NCI-H460 (cell line): ENCODE data around the gene GRHL3. TPM values are rescaled to one million over a fixed set of nuclear protein-coding genes. Genes with fewer than 3 reads are reported as not detected.
A peak's percentile ranks its signal among the peaks of the same experiment; 100 is the strongest.
"Not testable (repeated sequence)": the region's sequence is repeated elsewhere in the genome, so short reads cannot be mapped to it uniquely, and the experiment has no call there.

Source experiments
- DNase-seq: peaks from one replicate; pipeline ENCODE4 v3.0.0-alpha.2; 2016; ENCODE audit warnings: low read depth; ENCODE audit errors: extremely low read depth
- polyA plus RNA-seq: library from polyadenylated mRNA; depleted of rRNA; stranded (reverse); fragments of >200 nt; gene quantifications from 2 replicates; pipeline ENCODE4 v1.2.3, GENCODE V29; 2014; cell fraction: nucleus; rRNA removed
- total RNA-seq: library from RNA; depleted of rRNA; stranded (reverse); fragments of >200 nt; shearing (Covaris generic); gene quantifications from 2 replicates; pipeline ENCODE4 v1.2.3, GENCODE V29; 2014; rRNA removed

The GRHL3 gene
- total RNA-seq: 3.1 and 3.3 TPM in 2 replicates
- 2.8 and 3.3 TPM in 2 replicates for polyA plus RNA-seq

DNA sequence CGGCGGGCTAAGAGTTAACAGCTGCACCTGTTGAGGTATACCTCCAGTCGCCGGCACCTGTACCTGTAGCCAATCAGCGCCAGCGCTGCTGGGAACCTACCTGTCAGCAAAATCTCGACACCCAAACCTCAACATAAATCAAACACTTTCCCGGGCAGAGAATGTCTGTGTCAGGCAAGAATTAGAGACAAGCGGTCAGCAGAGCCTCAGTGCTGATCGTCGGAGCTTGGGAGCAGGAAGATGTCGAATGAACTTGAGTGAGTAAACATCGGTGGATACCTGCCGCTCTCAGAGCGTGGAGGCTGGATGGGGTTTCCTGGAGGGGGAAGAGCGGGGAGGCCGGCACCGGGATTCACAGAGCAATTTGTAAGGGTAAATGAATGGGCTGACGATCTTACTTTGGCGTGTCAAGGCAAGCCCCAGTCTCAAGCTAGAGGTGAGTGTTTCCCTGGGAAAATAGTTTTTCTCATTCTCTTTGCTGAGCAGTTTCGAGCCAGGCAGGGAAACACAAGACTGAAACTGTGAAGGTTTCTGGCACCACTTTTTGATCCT is at the start of gene GRHL3:
Gene GRHL3, plus strand, starts transcription at position 46 of the 552 bp plus-strand sequence. Its CDS starts 195 bp downstream, at position 241.
- DNase-seq: no peak

DNA sequence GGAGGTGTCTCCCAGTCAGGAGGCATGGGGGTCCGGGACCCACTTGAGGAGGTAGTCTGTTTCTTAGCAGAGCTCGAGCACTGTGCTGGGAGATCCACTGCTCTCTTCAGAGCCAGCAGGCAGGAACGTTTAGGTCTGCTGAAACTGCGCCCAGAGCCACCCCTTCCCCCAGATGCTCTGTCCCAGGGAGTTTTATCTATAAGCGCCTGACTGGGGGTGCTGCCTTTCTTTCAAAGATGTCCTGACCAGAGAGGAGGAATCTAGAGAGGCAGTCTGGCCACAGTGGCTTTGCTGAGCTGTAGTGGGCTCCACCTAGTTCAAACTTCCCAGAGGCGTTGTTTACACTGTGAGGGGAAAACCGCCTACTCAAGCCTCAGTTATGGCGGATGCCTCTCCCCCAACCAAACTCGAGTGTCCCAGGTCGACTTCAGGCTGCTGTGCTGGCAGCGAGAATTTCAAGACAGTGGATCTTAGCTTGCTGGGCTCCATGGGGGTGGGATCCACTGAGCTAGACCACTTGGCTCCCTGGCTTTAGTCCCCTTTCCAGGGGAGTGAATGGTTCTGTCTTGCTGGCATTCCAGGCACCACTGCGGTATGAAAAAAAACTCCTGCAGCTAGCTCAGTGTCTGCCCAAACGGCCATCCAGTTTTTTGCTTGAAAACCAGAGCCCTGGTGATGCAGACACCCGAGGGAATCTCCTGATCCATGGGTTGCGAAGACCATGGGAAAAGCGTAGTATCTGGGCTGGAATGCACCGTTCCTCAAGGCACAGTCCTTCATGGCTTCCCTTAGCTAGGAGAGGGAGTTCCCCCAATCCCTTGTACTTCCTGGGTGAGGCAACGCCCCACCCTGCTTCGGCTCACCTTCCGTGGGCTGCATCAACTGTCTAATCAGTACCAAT is 44.7 kb upstream of the GRHL3 start:
- DNase-seq: not testable (repeated sequence)

DNA sequence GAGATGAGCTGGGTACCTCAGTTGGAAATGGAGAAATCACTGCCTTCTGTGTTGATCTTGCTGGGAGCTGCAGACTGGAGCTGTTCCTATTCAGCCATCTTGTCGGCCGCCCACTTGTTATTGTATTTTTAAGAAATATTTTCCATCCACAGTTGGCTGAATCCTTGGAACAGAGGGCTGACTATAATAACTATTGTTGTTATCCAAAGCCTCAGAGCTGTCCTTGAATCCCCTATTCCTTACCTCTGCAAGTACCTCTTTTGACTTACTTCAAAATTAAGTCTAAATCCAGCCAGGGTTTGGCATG is 44.1 kb upstream of the GRHL3 start:
- DNase-seq: no peak

DNA sequence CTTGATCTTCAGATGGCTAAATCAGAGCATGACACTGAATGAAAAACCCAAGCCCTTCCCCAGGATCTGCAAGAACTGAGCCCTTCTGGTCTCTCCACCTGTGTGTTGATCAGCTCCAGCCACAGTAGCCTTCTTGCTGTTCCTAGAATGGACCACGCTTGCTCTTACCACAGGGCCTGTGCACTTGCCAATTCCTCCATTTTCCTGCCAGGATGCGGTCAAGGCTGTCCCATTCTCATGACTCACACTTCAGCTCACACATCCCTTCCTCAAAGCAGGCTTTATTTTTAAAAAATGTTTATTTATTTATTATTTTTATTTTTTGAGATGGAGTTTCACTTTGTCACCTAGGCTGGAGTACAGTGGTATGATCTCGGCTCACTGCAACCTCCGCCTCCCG is 43.6 kb upstream of the GRHL3 start:
- DNase-seq: no peak

DNA sequence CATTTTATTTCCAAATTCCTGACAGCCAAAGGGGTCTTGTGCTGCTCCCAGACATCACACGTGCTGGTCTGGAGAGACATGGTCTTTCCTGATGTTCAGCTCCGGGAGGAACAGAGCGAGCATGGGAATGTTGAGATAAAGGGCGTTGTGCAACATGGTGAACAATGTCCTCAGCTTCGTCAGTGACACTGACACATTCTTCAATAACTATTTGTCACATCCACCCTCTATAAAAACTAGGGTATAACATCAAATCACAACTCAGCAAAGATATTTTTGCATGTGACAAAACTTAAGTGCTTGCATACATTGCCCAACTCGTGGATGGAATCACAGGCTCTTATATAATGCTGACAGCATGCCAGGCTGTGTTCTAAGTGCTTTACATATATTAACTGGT is 42.4 kb upstream of the GRHL3 start:
- DNase-seq: peak; percentile 94

DNA sequence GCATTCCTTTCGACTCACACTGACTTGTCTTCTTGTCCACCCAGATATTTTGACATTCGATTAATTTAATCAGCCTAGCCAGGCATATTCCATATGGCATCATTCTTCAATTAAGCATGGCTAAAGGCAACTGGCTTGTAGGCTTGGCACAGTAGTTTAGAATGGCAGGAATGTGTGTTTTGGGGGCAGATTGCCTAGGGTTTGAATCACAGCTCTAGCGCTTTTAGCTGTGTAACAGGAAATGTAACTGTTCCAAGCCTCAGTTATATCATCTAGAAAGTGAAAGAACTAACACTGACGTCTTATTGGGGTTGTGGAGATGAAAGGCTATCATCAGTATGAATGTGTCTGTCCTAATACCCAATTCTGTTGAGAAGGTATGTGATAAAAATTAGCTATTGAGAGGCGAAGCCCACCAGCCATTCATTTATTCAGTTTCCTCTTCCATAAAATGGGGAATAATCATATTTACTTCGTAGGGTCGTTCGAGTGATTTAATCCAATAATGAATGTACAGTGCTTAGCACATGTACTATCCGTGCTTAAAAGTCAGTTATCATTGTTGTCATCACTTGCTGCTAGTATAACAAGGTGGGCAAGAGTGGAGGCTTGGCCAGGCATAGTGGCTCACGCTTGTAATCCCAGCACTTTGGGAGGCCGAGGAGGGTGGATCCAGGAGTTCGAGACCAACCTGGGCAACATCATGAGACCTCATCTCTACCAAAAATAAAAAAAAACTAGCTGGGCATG is 41.6 kb upstream of the GRHL3 start:
- DNase-seq: peak; percentile 93

DNA sequence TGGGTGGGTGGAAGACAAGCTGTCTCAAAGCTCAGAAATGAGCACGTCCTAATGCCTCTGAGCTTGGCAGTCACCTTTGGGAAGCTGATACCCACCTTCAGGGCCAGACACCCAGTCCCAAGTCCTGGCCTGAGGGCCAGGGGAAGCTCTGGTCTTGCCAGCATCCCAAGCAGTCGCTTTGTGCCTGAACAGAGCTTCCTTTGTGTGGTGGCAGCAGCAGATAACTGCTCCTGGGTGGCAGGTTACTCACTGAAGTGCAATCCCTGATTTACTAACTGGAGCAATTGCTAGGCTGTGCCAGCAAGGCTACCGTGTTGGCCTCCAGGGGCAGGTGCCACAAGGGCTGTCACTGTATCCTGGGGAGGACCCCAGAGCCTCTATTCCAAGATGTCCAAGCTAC is 40.4 kb upstream of the GRHL3 start:
- DNase-seq: peak; percentile 49

DNA sequence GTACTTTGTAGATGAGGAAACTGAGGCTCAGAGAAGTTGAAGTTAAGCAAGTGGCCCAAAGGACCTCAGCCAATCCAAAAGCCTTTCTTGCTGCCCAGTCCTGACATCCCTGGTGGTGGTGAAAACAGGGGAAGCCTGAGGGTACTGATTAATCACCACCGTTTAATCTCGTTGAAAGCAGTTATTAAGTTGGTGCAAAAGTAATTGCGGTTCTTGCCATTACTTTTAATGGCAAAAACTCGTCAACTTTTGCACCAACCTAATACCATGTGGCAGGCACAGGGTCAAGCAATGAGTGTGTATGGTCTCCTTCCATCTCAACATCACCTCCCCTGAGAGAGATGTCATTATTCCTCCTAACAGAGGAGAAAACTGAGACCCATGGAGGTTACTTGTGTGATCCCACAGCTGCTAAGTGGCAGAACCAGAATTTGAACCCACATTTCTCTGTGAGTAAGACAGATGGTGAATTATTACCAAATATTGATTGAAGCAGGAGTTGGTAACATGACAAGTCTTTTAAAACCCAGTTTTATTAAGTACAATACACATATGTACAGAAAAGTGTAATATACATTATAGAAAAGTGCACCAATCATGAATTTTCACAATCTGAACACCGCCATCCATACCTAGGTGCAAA is 39.4 kb upstream of the GRHL3 start:
- DNase-seq: no peak

DNA sequence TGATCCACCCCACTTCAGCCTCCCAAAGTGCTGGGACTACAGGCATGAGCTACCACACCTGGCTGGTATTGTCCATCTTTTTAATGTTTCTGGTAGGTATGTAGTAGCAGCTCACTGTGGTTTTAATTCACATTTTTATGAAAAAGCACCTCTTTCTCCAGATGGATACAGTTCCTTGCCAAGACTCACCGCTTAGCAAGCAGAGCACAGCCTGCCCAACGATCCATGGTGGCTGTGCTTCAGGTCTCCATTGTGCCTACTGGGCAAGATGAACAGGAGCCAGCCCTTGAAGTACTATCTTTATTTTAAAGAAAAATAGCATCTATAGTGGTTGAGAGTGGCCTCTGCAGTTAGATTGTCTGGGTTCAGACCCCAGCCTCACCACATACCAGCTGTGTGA is 37.6 kb upstream of the GRHL3 start:
- no peak for DNase-seq

DNA sequence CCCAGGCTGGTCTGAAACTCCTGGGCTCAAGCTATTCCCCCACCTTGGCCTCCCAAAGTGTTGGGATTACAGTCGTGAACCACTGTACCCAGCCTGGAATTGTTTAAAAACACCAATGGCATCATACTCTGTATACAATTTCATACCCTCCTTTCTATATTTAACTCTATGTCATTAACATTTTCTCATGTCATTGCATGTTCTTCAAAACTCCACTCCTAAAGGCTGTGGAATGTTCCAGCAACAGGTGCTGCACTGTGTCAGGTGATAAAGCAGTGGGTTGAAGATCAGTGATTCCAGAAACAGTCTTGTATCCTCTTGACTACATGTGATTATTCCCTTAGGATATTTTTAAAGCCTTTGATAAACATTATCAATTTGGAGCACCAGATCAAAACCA is 36.7 kb upstream of the GRHL3 start:
- no peak for DNase-seq

DNA sequence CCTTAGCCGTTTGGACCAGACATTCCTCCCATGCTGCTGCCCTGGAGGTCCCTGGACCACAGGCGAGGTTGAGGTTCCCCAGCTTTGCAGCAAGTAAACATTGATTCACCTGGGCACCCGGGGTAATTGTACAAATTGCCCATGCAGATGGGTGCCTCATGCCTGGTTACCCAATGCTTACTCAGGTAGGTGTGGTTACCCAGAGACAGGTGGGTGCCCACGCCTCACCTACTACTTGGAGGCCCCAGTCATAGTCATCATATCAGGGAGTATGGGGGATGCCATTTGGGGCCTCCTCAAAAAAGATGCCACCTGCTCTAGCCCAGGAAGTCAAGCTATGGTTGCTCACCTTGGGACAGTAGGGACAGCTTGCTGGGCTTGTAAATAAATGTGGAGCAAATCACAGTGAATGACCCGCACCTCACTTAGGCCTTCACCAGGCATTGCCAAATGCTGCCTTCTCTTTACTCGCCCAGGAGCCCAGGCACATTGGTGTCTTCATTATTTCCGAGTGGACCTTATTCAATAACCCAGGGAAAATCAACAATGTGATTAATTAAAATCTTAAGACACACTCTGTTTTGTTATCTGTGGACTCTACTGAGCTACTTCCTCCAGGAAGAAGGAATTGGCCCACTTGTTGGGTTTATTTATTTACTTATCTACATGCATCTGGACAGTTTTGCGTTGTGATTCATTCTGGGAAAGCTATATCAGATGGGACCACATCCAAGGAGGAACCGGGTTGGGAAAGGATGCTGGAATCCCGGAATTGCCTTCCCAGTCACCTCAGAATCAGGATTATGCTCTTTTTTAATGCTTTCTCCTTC is 35.6 kb upstream of the GRHL3 start:
- peak; percentile 89 for DNase-seq

DNA sequence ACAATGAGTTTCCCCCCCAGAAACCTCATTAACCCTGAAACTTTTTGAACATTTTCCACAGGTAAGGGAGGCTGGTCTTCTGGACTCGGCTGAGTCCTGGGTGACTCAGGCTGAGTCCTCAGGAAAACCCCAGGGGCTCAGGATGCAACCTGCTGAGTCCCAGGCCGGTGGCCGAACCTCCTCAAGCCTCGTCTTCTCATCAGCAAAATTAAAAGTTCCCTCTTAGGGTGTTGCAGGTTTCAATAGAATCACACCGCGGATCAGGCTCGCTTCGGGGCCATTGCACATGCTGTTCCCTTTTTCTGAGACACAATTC is 35.0 kb upstream of the GRHL3 start:
- no peak for DNase-seq

DNA sequence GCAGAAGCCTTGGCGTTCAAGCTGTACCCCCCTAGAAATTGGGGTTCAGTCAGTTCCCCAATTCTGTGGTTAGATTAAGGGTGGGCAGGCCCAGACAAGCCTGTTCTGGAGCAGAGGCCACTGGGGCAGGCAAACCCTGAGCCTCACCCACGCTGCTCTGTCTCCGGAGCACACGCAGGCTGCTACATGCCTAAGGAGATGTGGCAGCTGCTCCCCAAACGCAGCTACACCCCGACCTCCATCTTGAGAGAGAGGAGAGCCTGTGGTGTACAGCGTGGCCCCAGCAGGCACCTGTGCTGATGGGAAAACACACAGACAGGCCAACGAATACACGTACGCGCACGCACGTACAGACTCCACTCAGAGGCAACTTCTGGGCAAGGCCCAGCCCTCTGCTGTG is 33.9 kb upstream of the GRHL3 start:
- no peak for DNase-seq

DNA sequence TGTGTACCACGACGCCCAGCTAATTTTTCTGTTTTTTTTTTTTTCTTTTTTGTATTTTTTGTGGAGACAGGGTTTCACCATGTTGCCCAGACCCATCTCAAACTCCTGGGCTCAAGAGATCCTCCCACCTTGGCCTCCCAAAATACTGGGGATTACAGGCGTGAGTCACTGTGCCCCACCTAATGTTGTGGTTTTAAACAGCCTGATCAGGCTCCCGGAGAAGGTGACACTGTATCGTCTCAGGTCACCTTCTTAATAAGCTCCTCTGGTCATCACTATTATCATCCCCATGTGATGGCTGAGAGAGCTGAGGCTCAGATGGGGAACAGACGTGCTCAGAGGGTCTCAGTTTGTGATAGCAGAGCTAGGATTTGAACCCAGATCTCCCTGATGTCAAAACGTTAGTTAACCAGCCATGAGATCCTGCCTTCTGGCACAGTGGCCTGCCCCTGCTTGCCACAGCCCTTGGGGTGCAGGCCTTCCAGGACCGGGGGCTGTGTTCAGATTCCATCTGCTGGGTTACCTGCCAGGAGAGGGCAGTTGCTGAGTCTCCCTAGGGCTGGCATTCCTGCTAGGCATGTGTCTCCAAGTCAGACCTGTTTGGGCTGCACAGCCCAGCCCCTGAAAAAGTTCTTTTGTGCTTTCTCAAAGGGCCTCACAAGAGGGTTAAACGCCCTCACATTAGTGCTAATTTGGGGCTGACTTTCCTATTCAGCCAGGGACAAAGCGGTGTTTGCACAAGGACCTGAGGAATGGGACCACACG is 32.7 kb upstream of the GRHL3 start:
- DNase-seq: no peak

DNA sequence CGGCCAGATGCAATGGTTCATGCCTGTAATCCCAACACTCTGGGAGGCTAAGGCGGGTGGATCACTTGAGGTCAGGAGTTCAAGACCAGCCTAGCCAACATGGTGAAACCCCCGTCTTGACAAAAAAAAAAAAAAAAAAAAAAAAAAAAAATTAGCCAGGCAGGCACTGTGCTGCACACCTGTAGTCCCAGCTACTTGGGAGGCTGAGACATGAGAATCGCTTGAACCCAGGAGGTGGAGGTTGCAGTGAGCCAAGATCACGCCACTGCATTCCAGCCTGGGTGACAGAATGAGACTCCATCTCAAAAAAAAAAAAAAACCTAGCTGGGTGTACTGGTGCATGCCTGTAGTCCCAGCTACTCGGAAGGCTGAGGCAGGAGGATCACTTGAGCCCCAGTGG is 31.4 kb upstream of the GRHL3 start:
- not testable (repeated sequence) for DNase-seq

DNA sequence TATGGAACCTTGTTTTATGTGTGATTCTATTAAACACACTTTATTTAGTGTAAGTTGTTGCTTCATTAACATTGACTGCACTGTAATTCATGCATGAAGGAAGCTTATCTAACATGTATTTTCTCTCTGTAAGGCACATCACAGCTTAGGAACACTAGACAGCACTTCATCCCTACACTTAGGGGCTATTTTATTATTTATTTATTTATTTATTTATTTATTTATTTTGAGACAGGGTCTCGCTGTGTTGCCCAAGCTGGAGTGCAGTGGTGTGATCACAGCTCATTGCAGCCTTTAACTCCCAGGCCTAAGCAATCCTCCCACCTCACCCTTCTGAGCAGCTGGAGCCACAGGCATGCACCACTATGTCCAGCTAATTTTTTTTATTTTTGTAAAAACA is 30.7 kb upstream of the GRHL3 start:
- DNase-seq: no peak

DNA sequence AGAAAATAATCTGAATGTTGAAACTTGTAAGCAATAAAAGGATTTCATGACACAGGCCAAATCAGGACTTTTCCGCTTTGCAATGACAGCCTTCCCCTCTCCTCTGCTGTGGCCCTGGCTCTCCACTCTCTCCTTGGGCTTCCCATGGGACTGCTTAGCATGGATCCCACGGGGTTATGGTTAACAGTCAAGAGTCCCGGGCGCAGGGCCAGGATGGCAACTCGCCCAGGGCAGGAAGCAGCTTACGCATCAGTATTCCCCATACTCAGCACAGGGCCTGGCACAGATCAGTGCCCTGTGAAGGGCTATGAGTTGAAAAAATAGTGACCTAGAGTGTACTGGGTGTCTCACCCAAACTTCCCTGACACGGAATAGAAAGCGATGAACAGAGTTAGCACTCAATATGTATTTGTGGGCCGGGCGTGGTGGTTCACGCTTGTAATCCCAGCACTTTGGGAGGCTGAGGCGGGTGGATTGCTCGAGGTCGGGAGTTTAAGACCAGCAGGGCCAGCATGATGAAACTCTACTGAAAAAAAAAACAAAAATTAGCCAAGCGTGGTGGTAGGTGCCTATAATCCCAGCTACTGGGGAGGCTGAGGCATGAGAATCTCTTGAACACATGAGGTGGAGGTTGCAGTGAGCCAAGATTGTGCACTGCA is 29.1 kb upstream of the GRHL3 start:
- peak; percentile 98 for DNase-seq

DNA sequence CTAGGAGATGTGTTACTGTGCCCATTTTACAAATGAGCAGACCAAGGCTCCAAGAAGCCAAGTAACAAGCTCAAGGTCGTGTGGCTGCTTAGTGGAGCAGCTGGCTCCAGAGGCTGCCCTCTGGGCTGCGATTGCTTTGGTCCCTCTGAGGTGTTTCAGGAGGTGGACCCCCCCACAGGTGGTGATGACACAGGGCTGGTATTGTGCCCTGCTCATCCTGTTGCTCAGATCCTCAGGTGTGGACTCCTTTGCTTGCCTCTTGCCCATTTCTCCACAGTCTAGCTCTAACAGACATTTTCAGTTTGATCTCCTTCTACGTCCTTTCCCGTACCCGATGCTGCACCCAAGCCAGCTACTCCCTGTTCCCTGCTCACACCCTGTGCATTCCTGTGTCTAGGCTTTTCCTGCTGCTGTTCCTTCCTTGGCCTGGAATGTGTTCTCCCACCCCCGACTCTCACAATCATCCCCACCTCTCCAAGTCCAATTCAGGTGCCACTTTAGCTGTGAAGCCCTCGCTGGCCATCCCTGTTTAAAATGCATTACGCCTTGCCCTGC is 28.1 kb upstream of the GRHL3 start:
- no peak for DNase-seq

DNA sequence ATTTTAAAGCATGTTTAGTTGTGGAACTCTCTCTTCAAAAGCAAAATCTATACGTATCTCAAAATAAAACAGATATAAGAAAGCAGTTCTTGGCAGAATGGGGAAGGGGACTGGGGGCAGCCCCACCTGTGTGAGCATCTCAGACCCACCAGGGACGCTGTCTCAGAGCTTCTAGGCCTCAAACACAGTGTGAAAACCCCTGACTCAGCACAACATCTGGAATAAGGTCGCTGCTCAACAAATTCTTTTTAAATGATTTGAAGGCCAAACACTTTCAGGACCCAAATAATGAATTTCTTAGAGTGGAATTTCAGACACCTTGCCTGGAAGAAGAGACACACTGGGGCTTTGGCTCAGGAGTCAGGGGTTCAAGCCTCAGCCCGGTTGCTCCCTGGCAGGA is 27.1 kb upstream of the GRHL3 start:
- DNase-seq: no peak
